Measurements from ENCODE around the gene HIP1. TPM values are rescaled to one million over a fixed set of nuclear protein-coding genes. Genes with fewer than 3 reads are reported as not detected.
"Not testable (repeated sequence)": the region's sequence is repeated elsewhere in the genome, so short reads cannot be mapped to it uniquely, and the experiment has no call there.

Gene HIP1
- total and polyA plus RNA-seq, 5 donors from 2014 or later = 0.29 to 10.7 (median 0.79) TPM

DNA sequence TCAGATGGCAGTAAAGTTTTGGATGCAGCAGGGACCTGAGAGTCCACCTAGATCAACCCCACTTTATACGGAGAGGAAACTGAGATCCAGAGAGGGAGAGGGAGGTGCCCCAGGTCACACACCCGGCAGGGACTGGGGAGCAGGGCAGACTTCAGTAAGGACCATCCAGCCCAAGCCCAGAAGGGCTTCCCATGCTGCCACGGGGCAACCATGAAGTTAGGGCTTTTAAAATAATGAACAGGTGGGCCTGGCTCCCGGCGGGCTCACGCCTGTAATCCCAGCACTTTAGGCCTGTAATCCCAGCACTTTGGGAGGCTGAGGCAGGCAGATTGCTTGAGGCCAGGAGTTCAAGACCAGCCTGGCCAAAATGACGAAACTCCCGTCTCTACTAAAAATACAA is 98.5 kb downstream of the HIP1 start:
- ATAC-seq (ENCODE audit: low read depth in 2 of 2) (no peak), DNase-seq (no peak)
- peaks cover 2 to 7% of the 10 kb centered on the region in 2 experiments for H3K9me3 ChIP-seq (ENCODE audit: control insufficient read depth in 2 of 2, low read length in 2 of 2)
- H3K36me3 Mint-ChIP-seq = no peaks in the 10 kb centered on the region
- peaks cover 6 to 27% (median 18%) of the 10 kb centered on the region in 4 donors for H3K4me1 Mint-ChIP-seq
- H3K27me3 Mint-ChIP-seq = peaks cover 9% of the 10 kb centered on the region
- peak overlapping the region; percentile 50 for H3K4me3 ChIP-seq (ENCODE audit: low read depth, low read length)
- H3K36me3 ChIP-seq (ENCODE audit: control insufficient read depth, insufficient read depth, low read length) = no peaks in the 10 kb centered on the region
- peaks cover 22% of the 10 kb centered on the region for H3K4me1 ChIP-seq (ENCODE audit: control insufficient read depth, insufficient read depth, low read length, poor library complexity, severe bottlenecking)
- no peaks in the 10 kb centered on the region for H3K27me3 ChIP-seq (ENCODE audit: control insufficient read depth, insufficient read depth, low read length)
- H3K4me3 Mint-ChIP-seq = peak overlapping the region; percentile 70 to 95 (median 88)
- H3K27ac Mint-ChIP-seq = peak overlapping the region in 2 of 3 donors; percentile 8 to 89
- H3K9me3 Mint-ChIP-seq = peaks cover 0 to 4% (median 0%) of the 10 kb centered on the region in 7 donors
- no peak overlapping the region for H3K27ac ChIP-seq (ENCODE audit: insufficient read depth, low read length, poor library complexity, severe bottlenecking)

DNA sequence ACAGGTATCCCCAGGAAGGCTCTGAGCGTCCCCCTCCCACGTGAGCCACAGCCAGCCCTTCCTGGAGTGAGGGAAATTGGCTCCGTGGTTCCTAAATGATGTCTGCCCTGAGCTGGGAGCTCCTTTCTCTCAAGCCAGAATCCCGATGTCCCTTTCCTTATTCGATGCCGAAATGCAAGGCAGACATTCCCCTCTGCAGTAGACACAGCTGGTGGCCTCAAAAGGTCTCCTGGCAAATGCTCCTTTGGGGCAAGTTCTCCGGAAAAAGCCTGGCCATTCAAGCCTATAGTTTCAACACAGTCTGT is 98.9 kb downstream of the HIP1 start:
- Histone ChIP-seq H3K27ac (ENCODE audit: insufficient read depth, low read length, poor library complexity, severe bottlenecking) (peak overlapping the region; percentile 55), H3K4me1 (ENCODE audit: control insufficient read depth, insufficient read depth, low read length, poor library complexity, severe bottlenecking) (peaks cover 22% of the 10 kb centered on the region), H3K27me3 (ENCODE audit: control insufficient read depth, insufficient read depth, low read length) (no peaks in the 10 kb centered on the region), H3K4me3 (ENCODE audit: low read depth, low read length) (peak overlapping the region; percentile 50), H3K36me3 (ENCODE audit: control insufficient read depth, insufficient read depth, low read length) (no peaks in the 10 kb centered on the region), H3K9me3 (ENCODE audit: control insufficient read depth in 2 of 2, low read length in 2 of 2) (peaks cover 2 to 7% of the 10 kb centered on the region in 2 experiments)
- Mint-ChIP-seq H3K36me3 (no peaks in the 10 kb centered on the region), H3K9me3 (peaks cover 0 to 4% (median 0%) of the 10 kb centered on the region in 7 donors), H3K4me3 (peak overlapping the region; percentile 70 to 95 (median 88)), H3K27ac (peak overlapping the region; percentile 8 to 91 (median 89)), H3K27me3 (peaks cover 9% of the 10 kb centered on the region), H3K4me1 (peaks cover 6 to 27% (median 18%) of the 10 kb centered on the region in 4 donors)
- ATAC-seq (ENCODE audit: low read depth in 2 of 2) (no peak), DNase-seq (no peak)

DNA sequence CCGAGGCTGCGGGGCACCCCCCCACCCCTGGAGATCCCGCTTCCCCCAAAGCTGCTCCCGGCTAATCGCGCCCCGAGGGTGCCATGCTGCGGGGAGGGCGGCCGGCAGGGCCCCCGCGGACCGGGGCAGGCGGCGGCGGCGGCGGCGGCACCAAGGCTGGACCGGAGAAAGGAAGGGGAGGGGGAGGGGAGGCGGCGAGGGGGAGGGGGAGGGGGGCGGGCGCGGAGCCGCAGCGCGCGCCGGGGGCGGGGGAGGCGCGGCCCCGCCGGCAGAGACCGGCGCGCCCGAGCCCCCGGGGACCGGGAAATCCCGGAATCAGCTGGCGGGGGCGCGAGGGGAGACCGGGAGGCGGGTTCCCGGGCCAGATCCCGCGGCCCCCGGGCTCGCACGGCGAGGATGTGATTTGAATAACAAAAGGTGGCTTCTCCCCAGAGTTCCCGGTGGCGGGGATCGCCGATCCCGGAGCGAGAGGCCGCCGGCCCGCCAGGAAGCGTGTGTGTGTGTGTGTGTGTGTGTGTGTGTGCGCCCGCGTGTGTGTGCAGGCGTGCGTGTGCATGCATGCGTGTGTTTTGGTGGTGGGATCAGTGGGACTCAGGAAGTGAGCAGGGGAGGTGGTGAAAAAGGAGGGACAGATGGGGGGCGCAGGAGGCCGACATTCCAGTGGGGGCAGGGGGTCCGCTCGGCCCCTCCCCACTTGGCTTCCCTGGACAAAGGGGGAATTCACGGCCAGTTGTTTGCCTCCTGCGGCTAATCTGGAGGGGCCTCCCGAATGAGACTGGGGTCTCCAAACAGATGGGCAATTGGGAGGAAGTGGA is 99.5 kb downstream of the HIP1 start:
- peaks cover 6 to 27% (median 18%) of the 10 kb centered on the region in 4 donors for H3K4me1 Mint-ChIP-seq
- peaks cover 2 to 7% of the 10 kb centered on the region in 2 experiments for H3K9me3 ChIP-seq (ENCODE audit: control insufficient read depth in 2 of 2, low read length in 2 of 2)
- peaks cover 0 to 4% (median 0%) of the 10 kb centered on the region in 7 donors for H3K9me3 Mint-ChIP-seq
- H3K4me3 Mint-ChIP-seq = peak overlapping the region; percentile 70 to 95 (median 88)
- no peaks in the 10 kb centered on the region for H3K36me3 Mint-ChIP-seq
- peaks cover 9% of the 10 kb centered on the region for H3K27me3 Mint-ChIP-seq
- peak overlapping the region; percentile 50 for H3K4me3 ChIP-seq (ENCODE audit: low read depth, low read length)
- no peaks in the 10 kb centered on the region for H3K27me3 ChIP-seq (ENCODE audit: control insufficient read depth, insufficient read depth, low read length)
- DNase-seq (peak; percentile 24 to 47 (median 42)), ATAC-seq (ENCODE audit: low read depth in 2 of 2) (peak; percentile 9 to 10)
- no peaks in the 10 kb centered on the region for H3K36me3 ChIP-seq (ENCODE audit: control insufficient read depth, insufficient read depth, low read length)
- H3K27ac ChIP-seq (ENCODE audit: insufficient read depth, low read length, poor library complexity, severe bottlenecking) = peak overlapping the region; percentile 55
- peak overlapping the region; percentile 8 to 91 (median 89) for H3K27ac Mint-ChIP-seq
- peaks cover 22% of the 10 kb centered on the region for H3K4me1 ChIP-seq (ENCODE audit: control insufficient read depth, insufficient read depth, low read length, poor library complexity, severe bottlenecking)

DNA sequence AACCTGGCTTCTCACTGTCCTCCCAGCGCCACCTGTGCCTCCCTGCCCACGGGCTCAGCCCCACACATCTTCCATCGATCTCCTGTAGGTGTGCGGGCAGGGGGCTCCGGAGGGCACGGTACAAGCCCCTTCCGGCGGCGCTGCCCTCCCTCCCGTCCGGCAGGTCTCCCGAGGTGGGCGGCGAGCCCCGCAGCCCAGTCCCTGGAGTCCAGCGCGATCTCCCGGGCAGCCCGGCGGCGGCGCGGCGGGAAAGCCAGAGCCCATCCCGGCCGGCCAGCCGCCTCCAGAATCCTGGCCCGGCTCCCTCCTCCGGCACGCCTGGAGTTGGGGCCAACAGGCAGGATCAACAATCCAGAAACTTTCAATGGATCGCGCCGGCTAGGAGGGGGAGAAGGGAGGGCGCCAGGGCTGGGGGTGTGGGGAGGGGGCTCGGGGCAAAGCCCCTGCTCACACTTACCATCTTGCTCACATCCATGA is 100.1 kb downstream of the HIP1 start:
- peaks cover 22% of the 10 kb centered on the region for H3K4me1 ChIP-seq (ENCODE audit: control insufficient read depth, insufficient read depth, low read length, poor library complexity, severe bottlenecking)
- H3K27ac Mint-ChIP-seq = peak overlapping the region; percentile 49 to 90 (median 75)
- H3K9me3 ChIP-seq (ENCODE audit: control insufficient read depth in 2 of 2, low read length in 2 of 2) = peaks cover 2 to 7% of the 10 kb centered on the region in 2 experiments
- H3K4me3 ChIP-seq (ENCODE audit: low read depth, low read length) = peak overlapping the region; percentile 48
- no peaks in the 10 kb centered on the region for H3K36me3 ChIP-seq (ENCODE audit: control insufficient read depth, insufficient read depth, low read length)
- ATAC-seq (ENCODE audit: low read depth in 2 of 2) (no peak), DNase-seq (no peak)
- H3K27me3 Mint-ChIP-seq = peaks cover 9% of the 10 kb centered on the region
- H3K4me3 Mint-ChIP-seq = peak overlapping the region; percentile 82 to 90 (median 86)
- peak overlapping the region; percentile 55 for H3K27ac ChIP-seq (ENCODE audit: insufficient read depth, low read length, poor library complexity, severe bottlenecking)
- peaks cover 0 to 4% (median 0%) of the 10 kb centered on the region in 7 donors for H3K9me3 Mint-ChIP-seq
- H3K4me1 Mint-ChIP-seq = peaks cover 6 to 27% (median 18%) of the 10 kb centered on the region in 4 donors
- H3K27me3 ChIP-seq (ENCODE audit: control insufficient read depth, insufficient read depth, low read length) = no peaks in the 10 kb centered on the region
- peaks cover 1% of the 10 kb centered on the region for H3K36me3 Mint-ChIP-seq

DNA sequence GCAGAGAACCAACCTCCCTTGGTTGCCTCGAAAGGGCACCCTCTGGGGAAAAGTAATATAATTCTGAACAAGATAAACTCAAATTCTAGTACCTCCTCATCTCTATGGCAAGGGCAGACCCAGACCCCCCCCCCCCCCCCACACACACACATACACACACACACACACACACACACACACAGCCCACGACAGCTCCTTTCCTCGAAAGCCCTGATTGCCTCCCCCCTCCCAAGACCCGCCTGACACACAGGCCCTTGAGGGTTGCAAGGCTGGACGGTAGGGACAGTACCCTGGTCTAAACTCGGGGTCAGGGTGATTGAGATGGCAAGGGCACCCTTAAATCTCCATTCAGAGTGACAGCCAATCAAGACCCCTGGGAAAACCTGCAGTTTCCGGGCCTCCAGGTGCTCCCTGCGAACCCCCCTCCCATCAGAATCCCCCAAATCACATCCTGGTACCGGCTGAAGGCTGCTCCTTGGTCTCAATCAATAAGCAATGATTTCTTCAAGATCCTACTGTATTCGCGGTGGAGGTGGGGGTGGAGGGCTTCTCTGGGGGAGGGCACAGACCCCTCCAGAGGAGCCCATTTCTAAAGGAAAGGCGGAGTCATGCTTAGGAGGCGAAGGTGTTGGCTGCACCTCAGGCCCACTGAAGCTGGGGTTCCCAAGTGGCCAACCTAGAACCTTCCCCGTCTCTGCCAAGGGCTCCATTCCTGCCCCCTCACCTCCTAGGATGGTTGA is 100.7 kb downstream of the HIP1 start:
- Mint-ChIP-seq H3K36me3 (peaks cover 4% of the 10 kb centered on the region), H3K27ac (peak overlapping the region; percentile 49 to 90 (median 75))
- no peak for ATAC-seq (ENCODE audit: low read depth in 2 of 2)

DNA sequence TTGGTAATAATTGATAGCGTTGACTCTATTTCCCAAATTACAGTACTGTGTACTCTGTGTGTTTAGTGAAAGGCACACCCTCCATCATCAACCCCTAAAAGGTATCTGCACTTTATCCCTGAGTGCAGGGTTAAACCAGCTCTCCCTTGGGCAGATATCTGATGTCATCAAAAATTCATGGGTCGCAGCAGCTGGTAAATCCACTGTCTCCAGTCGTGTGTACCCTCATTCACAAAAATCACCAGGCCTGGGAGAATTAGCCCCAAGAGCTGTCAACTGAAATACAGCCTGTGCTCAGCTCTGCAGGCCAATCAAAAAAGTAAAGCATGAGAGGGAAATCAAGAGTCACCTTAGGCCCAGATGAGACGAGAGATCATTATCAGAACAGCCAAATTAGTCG is 103.7 kb downstream of the HIP1 start:
- no peak overlapping the region for H3K4me3 ChIP-seq (ENCODE audit: low read depth, low read length)
- no peaks in the 10 kb centered on the region for H3K27me3 Mint-ChIP-seq
- H3K36me3 Mint-ChIP-seq = peaks cover 4% of the 10 kb centered on the region
- no peak for DNase-seq
- no peak overlapping the region for H3K27ac ChIP-seq (ENCODE audit: insufficient read depth, low read length, poor library complexity, severe bottlenecking)
- H3K36me3 ChIP-seq (ENCODE audit: control insufficient read depth, insufficient read depth, low read length) = no peaks in the 10 kb centered on the region
- H3K27me3 ChIP-seq (ENCODE audit: control insufficient read depth, insufficient read depth, low read length) = no peaks in the 10 kb centered on the region
- H3K4me3 Mint-ChIP-seq = no peak overlapping the region
- no peaks in the 10 kb centered on the region for H3K9me3 ChIP-seq (ENCODE audit: control insufficient read depth in 2 of 2, low read length in 2 of 2)
- peak overlapping the region in 1 of 3 donors; percentile 30 for H3K27ac Mint-ChIP-seq
- peaks cover 6 to 22% (median 17%) of the 10 kb centered on the region in 4 donors for H3K4me1 Mint-ChIP-seq
- ATAC-seq (ENCODE audit: low read depth in 2 of 2) = no peak
- peaks cover 22% of the 10 kb centered on the region for H3K4me1 ChIP-seq (ENCODE audit: control insufficient read depth, insufficient read depth, low read length, poor library complexity, severe bottlenecking)
- no peaks in the 10 kb centered on the region for H3K9me3 Mint-ChIP-seq

More for the DNA sequence above, 100.7 kb downstream of the HIP1 start:
- peaks cover under 1 to 3% of the 10 kb centered on the region in 2 experiments for H3K9me3 ChIP-seq (ENCODE audit: control insufficient read depth in 2 of 2, low read length in 2 of 2)
- DNase-seq = no peak
- peaks cover 0 to 4% (median 0%) of the 10 kb centered on the region in 7 donors for H3K9me3 Mint-ChIP-seq
- peaks cover 6 to 27% (median 19%) of the 10 kb centered on the region in 4 donors for H3K4me1 Mint-ChIP-seq
- H3K4me1 ChIP-seq (ENCODE audit: control insufficient read depth, insufficient read depth, low read length, poor library complexity, severe bottlenecking) = peaks cover 22% of the 10 kb centered on the region
- peak overlapping the region; percentile 48 for H3K4me3 ChIP-seq (ENCODE audit: low read depth, low read length)
- no peaks in the 10 kb centered on the region for H3K36me3 ChIP-seq (ENCODE audit: control insufficient read depth, insufficient read depth, low read length)
- no peaks in the 10 kb centered on the region for H3K27me3 ChIP-seq (ENCODE audit: control insufficient read depth, insufficient read depth, low read length)
- peak overlapping the region; percentile 55 for H3K27ac ChIP-seq (ENCODE audit: insufficient read depth, low read length, poor library complexity, severe bottlenecking)
- peak overlapping the region; percentile 82 to 90 (median 86) for H3K4me3 Mint-ChIP-seq
- peaks cover 9% of the 10 kb centered on the region for H3K27me3 Mint-ChIP-seq

DNA sequence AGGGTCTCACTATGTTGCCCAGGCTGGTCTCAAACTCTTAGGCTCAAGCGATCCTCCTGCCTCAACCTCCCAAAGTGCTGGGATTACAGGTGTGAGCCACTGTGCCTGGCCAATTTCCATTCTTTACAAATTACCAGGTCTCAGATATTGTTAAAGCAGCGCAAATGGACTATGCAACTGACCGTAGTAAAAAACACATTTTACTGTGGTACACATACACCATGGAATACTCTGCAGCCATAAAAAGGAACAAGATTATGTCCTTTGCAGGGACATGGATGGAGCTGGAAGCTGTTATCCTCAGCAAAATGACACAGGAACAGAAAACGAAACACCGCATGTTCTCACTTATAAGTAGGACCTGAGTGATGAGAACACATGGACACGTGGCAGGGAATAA is 106.2 kb downstream of the HIP1 start:
- DNase-seq; H3K4me3 Mint-ChIP-seq; H3K36me3 ChIP-seq (ENCODE audit: control insufficient read depth, insufficient read depth, low read length); H3K4me1 ChIP-seq (ENCODE audit: control insufficient read depth, insufficient read depth, low read length, poor library complexity, severe bottlenecking); H3K9me3 ChIP-seq (ENCODE audit: control insufficient read depth in 2 of 2, low read length in 2 of 2); H3K27me3 ChIP-seq (ENCODE audit: control insufficient read depth, insufficient read depth, low read length); H3K27ac Mint-ChIP-seq; H3K27me3 Mint-ChIP-seq; H3K36me3 Mint-ChIP-seq; ATAC-seq (ENCODE audit: low read depth in 2 of 2); H3K27ac ChIP-seq (ENCODE audit: insufficient read depth, low read length, poor library complexity, severe bottlenecking); H3K9me3 Mint-ChIP-seq; H3K4me3 ChIP-seq (ENCODE audit: low read depth, low read length): not testable (repeated sequence)
- H3K4me1 Mint-ChIP-seq = peaks cover 7 to 17% (median 9%) of the 10 kb centered on the region in 4 donors

All from CD4-positive, CD25-positive, alpha-beta regulatory T cell (primary cell).